GM21528 (cell line): ENCODE measurements around the gene ZNF674.
"Not testable (repeated sequence)": the region's sequence is repeated elsewhere in the genome, so short reads cannot be mapped to it uniquely, and the experiment has no call there.

ENCODE experiments used
- ATAC-seq: cut with Tn5 transposase; IDR thresholded peaks from one replicate; pipeline ENCODE4 v1.9.1; 2021; ENCODE audit warnings: mild to moderate bottlenecking, moderate library complexity; ENCODE audit not compliant: unreplicated experiment, low FRiP score

ZNF674 gene

DNA sequence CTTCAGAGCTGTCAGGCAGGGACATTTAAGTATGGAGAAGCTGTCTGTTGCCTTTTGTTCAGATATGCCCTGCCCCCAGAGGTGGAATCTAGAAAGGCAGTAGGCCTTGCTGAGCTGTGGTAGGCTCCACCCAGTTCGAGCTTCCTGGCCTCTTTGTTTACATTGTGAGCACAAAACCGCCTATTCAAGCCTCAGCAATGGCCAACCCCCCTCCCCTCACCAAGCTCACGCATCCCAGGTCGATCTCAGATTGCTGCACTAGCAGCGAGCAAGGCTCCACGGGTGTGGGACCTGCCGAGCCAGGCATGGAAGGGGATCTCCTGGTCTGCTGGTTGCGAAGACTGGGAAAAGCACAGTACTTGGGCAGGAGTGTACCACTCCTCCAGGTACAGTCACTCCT, 59.3 kb downstream of the ZNF674 start:
- no peak for ATAC-seq

DNA sequence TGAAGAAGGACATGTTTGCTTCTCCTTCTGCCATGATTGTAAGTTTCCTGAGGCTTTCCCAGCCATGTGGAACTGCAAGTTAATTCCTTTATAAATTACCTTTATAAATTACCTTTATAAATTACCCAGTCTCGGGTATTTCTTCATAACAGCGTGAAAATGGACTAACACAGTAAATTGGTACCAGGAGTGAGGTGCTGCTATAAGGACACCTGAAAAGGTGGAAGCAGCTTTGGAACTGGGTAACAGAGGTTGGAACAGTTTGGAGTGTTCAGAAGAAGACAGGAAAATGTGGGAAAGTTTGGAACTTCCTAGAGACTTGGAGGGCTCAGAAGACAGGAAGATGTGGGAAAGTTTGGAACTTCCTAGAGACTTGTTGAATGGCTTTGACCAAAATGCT, 66.6 kb downstream of the ZNF674 start:
- not testable (repeated sequence) for ATAC-seq

DNA sequence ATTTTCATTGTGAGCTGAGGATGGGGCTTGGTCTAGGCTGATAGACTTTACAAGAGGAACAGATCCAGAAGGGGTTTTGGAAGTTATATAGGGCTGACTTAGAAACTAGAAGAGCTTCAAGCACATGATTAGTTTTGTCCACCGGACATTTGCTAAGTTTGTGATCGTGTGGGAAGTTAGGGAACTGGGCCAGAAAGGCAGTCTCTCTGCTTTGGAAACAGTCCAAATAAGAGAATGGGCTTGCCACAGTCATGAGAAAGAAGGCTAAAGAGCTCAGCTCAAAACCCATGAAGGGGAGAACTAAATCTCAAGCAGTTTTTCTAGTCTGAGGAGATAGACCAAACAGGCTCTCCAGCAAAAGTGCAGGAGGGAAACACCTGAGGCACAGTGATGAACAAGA, 67.8 kb downstream of the ZNF674 start:
- no peak for ATAC-seq

DNA sequence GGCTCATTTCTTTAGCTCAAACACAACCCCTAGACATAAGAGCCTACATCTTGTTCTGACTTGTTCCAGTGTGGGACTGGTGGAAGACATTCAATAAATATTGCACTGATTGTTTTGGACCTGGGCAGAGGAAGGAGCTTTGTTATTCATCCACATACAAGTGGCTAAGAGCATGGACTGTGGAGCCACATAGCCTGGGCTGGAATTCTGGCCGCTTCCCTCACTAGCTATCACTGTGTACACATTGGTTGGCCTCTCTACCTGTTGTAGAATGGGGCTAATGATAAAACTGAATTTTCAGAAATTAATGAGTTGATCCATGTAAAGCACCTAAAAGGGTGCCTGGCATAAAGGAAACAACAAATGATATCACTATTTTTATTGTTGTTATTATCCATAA, 80.0 kb downstream of the ZNF674 start:
- ATAC-seq = no peak

DNA sequence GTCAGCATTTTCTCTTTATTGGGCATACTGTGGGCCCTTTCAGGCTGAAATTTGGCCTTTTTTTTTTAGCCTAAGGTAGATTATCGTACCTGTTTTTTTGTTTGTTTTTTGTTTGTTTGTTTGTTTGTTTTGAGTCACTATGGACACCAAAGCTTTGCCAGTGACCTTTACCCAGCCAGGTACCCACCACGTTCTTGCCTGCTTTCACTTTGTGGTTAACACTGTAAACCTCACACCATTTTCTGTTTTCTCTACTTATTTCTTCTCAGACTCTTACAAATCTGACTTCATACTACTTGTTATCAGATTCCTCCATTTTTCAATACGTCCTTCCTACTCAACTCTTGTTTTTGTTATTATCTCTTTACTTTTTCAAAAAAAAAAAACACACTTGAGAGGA, 81.5 kb downstream of the ZNF674 start:
- ATAC-seq = no peak

DNA sequence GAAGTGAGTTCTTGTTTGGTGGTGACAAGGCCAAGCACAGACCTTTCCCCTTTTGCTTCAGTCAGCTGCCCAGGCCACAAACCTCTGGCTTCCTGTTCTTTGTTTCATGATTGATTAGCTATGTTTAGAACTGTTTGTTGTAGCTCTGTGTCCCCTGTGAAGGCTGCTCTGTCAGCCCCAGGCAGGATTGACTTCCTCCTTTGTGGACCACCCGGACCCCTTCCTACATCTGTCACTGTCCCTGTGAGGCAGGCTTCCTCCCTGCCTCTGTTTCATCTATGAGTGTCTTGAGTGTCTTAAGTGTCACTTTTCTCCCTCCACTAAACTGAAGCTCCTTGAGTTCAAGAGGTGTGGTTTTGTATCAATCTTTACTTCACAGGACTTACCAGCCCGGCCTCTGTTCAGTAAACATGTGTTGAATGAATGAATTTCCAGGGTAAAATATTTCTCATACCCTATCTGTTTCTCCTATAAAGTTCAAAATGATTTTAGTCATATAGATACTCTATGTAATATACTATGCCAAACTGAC, 83.5 kb downstream of the ZNF674 start:
- ATAC-seq = peak; percentile 94

DNA sequence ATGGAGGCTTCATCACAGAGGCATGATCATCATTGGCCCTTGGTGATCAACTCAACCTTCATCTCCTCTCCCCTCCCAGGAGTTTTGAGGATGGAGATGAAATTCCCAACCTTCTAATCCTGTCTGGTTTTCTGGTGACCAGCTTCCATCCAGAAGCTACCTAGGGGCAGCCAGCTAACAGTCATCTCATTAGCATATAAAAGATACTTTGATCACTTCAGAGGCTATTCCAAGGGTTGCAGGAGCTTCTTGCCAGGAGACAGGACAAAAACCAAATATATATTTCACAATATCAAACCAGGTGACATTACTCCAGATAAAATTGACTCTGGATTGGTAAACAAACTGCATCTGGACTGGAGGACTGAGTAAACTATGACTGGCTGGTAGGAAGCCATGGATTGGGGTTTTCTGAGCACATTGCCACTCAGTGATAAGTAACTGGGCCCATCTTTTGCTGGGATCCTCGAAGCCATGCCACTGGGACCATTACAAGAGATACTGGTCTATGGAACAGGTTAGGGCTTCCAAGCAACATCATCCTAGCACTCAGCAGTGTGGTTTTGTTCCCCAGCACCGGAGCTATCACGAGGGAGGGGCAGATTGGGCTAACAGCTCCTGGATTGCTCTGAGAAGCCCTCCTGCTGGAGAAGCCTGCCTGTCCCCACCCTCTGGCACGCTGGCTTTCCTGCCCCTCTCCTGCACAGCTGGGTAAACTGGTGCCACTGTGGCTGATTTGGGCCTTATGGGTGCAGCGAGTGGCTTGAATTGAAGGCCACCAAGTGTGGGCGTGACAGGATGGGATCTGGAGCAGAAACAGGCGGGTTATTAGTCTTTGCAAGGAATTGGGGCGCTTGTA, 84.2 kb downstream of the ZNF674 start:
- ATAC-seq = not testable (repeated sequence)

DNA sequence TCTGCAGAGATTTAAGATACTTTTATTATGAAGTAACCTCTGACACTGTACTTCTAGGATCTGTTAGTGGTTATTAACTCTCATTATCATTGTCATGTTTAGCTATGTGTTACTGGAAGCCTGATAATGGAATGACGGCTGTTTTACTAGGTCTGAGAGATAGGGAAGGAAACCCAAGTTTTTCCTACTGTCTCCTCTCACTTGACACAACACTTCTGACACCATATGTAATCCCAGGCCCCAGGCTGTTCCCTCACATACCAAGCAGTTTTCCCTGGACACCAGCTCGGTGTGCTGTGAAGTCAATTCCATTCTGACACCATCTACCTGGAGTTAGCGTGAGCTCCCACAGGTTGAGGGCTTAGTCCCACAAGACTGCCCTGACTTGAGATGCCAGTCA, 85.6 kb downstream of the ZNF674 start:
- no peak for ATAC-seq

DNA sequence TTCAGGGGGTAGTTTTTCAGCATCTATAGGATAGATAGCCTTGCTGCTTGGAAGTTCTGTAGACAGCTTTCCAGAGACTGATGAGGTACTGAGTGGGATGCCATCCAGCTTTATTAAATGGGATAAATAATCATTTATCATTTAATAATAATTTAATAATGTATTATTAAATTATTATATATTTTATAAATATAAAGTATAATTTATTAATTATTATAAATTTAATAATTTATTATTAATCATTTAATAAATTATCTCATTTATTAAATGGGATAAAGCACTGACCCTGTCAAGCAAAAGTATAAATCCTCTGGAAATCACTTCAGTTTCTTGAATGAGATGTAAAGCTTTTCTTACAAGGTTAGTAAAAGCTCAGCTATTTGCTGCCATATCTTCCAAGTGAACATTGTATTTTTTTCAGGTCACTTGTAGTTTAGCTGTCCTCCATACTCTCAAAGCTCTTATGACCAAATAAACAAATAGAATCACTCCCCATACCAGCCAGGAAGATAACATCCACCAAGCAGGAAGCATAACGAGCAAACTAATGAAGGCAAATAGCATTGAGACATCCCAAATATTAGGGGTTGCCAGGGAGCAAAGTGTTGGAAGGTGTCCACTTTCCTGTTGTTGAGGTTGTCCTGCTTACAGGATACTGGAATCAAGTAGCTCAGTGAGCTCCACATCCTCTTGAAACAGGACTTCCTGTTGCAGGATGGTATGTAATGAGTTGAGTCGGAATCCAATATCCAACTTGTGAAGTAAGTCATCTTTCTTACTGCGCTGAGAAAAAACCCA, 88.9 kb downstream of the ZNF674 start:
- no peak for ATAC-seq
